WTC11 (cell line): Measurements from ENCODE around the gene OGDHL. TPM values are rescaled to one million over a fixed set of nuclear protein-coding genes. Genes with fewer than 3 reads are reported as not detected.

Experiments used
- ATAC-seq: fragments of 200-7000 bp; cut with Tn5 transposase; 2 replicates; pipeline ENCODE4 v1.10.0; 2021; ENCODE audit warnings: mild to moderate bottlenecking, moderate library complexity
- CTCF ChIA-PET: fragments of 300-600 bp; sonication (Branson Sonifier 250); formaldehyde crosslinking; loops from one replicate; lab custom pipeline; 2021; ENCODE audit warnings: antibody characterized with exemption; lab: Charles Lee
- POLR2A ChIA-PET: fragments of 350-600 bp; sonication (Branson Sonifier 250); formaldehyde crosslinking; loops from one replicate; lab custom pipeline; 2021; ENCODE audit warnings: antibody characterized with exemption; lab: Charles Lee
- DNase-seq: peaks from one replicate; pipeline ENCODE4 v3.0.0; 2021; ENCODE audit warnings: low spot score
- H3K27ac Mint-ChIP-seq: 2 replicates; pipeline ENCODE4 v1.8.0; 2021; ENCODE audit warnings: mixed read lengths
- H3K27me3 Mint-ChIP-seq: 2 replicates; pipeline ENCODE4 v1.8.0; 2021; ENCODE audit warnings: low read depth, mild to moderate bottlenecking, moderate library complexity, mixed read lengths
- H3K36me3 Mint-ChIP-seq: 2 replicates; pipeline ENCODE4 v1.8.0; 2021; ENCODE audit warnings: mixed read lengths
- H3K4me1 Mint-ChIP-seq: 2 replicates; pipeline ENCODE4 v1.8.0; 2022; ENCODE audit warnings: mixed read lengths
- H3K4me3 Mint-ChIP-seq: 2 replicates; pipeline ENCODE4 v1.8.0; 2021; ENCODE audit warnings: mild to moderate bottlenecking, moderate library complexity, mixed read lengths
- H3K9me3 Mint-ChIP-seq: 2 replicates; pipeline ENCODE4 v1.8.0; 2021; ENCODE audit warnings: mixed read lengths
- ATF1 ChIP-seq: sonication (generic); formaldehyde crosslinking; IDR thresholded peaks from 2 replicates; pipeline ENCODE4 v1.8.1; 2023; ENCODE audit warnings: mild to moderate bottlenecking, moderate library complexity, missing genetic modification reagents
- GRHL2 ChIP-seq: fragments of 250-450 bp; sonication (Bioruptor Pico); IDR thresholded peaks from 2 replicates; pipeline ENCODE4 v1.8.0; 2022; ENCODE audit warnings: mild to moderate bottlenecking, moderate library complexity; ENCODE audit not compliant: insufficient replicate concordance, severe bottlenecking
- IRF2 ChIP-seq: sonication (generic); formaldehyde crosslinking; IDR thresholded peaks from 2 replicates; pipeline ENCODE4 v1.8.0; 2022; ENCODE audit warnings: low read depth, missing genetic modification reagents, borderline replicate concordance
- JAZF1 ChIP-seq: fragments of 250-450 bp; sonication (Bioruptor Pico); IDR thresholded peaks from 2 replicates; pipeline ENCODE4 v1.9.0; 2021; ENCODE audit warnings: moderate library complexity, mild to moderate bottlenecking, inconsistent platforms
- JUN ChIP-seq: sonication (generic); formaldehyde crosslinking; IDR thresholded peaks from 2 replicates; pipeline ENCODE4 v1.8.0; 2023; ENCODE audit warnings: mild to moderate bottlenecking, missing genetic modification reagents
- MYBL2 ChIP-seq: sonication (generic); formaldehyde crosslinking; IDR thresholded peaks from 2 replicates; pipeline ENCODE4 v1.8.1; 2023; ENCODE audit warnings: mild to moderate bottlenecking, moderate library complexity, missing genetic modification reagents
- NFE2L1 ChIP-seq: sonication (generic); formaldehyde crosslinking; IDR thresholded peaks from 2 replicates; pipeline ENCODE4 v1.8.1; 2023; ENCODE audit warnings: missing genetic modification reagents
- SMAD4 ChIP-seq: sonication (generic); formaldehyde crosslinking; IDR thresholded peaks from 2 replicates; pipeline ENCODE4 v1.8.0; 2022; ENCODE audit warnings: mild to moderate bottlenecking, missing genetic modification reagents
- STAT6 ChIP-seq: sonication (generic); formaldehyde crosslinking; conservative IDR thresholded peaks from 2 replicates; pipeline ENCODE4 v1.8.1; 2023; ENCODE audit warnings: mild to moderate bottlenecking, low read depth, missing genetic modification reagents, moderate library complexity
- TEAD1 ChIP-seq: sonication (generic); formaldehyde crosslinking; IDR thresholded peaks from 2 replicates; pipeline ENCODE4 v1.8.0; 2022; ENCODE audit warnings: mild to moderate bottlenecking, missing genetic modification reagents
- ZNF263 ChIP-seq: sonication (generic); formaldehyde crosslinking; IDR thresholded peaks from 2 replicates; pipeline ENCODE4 v1.8.1; 2022; ENCODE audit warnings: low read depth, mild to moderate bottlenecking, moderate library complexity, missing genetic modification reagents
- ZSCAN18 ChIP-seq: fragments of 250-450 bp; sonication (Bioruptor Pico); IDR thresholded peaks from 2 replicates; pipeline ENCODE4 v2.1.2; 2022; ENCODE audit warnings: mild to moderate bottlenecking, moderate library complexity
- total RNA-seq: library from RNA; stranded (reverse); gene quantifications from 3 replicates; pipeline ENCODE4 v1.2.3, GENCODE V29; 2021
- TF ChIP-seq, protein P1 (sequence below): sonication (generic); formaldehyde crosslinking; IDR thresholded peaks from 2 replicates; pipeline ENCODE4 v1.8.1; 2022; ENCODE audit warnings: mild to moderate bottlenecking, missing genetic modification reagents, moderate library complexity, borderline replicate concordance
- TF ChIP-seq, protein P2 (sequence below): sonication (generic); formaldehyde crosslinking; IDR thresholded peaks from 2 replicates; pipeline ENCODE4 v1.8.0; 2022; ENCODE audit warnings: mild to moderate bottlenecking, missing genetic modification reagents
- TF ChIP-seq, protein P3 (sequence below): sonication (generic); formaldehyde crosslinking; IDR thresholded peaks from 2 replicates; pipeline ENCODE4 v1.8.1; 2022; ENCODE audit warnings: missing genetic modification reagents, borderline replicate concordance
- TF ChIP-seq, protein P4 (sequence below): sonication (generic); formaldehyde crosslinking; IDR thresholded peaks from 2 replicates; pipeline ENCODE4 v1.8.0; 2022; ENCODE audit warnings: mild to moderate bottlenecking, missing genetic modification reagents
- TF ChIP-seq, protein P5 (sequence below): sonication (generic); formaldehyde crosslinking; IDR thresholded peaks from 2 replicates; pipeline ENCODE4 v1.8.0; 2022; ENCODE audit warnings: missing genetic modification reagents

Gene OGDHL
- total RNA-seq, 1 experiment from 2014 or later: 35.1 TPM

- DNase-seq (no peak), ATAC-seq (no peak)
- Mint-ChIP-seq H3K27me3 (peaks cover 23% of the 10 kb centered on the region), H3K27ac (no peak overlapping the region), H3K4me1 (0 out of 2 replicates have a peak, but pooled peaks cover 4% of the 10 kb centered on the region), H3K4me3 (no peak overlapping the region), H3K9me3 (peaks cover 30% of the 10 kb centered on the region), H3K36me3 (peaks cover 13% of the 10 kb centered on the region)
- ChIA-PET POLR2A (no interaction called here), CTCF (interaction anchor here (0.7 to 1.6 kb wide), 2 partner anchors 10 to 12 kb away, joined by 3 to 5 read pairs; no protein-coding TSS in a partner anchor)
- no peak for TF ChIP-seq GRHL2 (CRISPR knock-in tag)
- TF ChIP-seq, protein P1, sequence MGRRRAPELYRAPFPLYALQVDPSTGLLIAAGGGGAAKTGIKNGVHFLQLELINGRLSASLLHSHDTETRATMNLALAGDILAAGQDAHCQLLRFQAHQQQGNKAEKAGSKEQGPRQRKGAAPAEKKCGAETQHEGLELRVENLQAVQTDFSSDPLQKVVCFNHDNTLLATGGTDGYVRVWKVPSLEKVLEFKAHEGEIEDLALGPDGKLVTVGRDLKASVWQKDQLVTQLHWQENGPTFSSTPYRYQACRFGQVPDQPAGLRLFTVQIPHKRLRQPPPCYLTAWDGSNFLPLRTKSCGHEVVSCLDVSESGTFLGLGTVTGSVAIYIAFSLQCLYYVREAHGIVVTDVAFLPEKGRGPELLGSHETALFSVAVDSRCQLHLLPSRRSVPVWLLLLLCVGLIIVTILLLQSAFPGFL (CRISPR knock-in tag): no peak
- no peak for TF ChIP-seq ATF1 (CRISPR knock-in tag)
- no peak for TF ChIP-seq JAZF1 (CRISPR knock-in tag)
- TF ChIP-seq SMAD4 (CRISPR knock-in tag): no peak
- TF ChIP-seq, protein P2, sequence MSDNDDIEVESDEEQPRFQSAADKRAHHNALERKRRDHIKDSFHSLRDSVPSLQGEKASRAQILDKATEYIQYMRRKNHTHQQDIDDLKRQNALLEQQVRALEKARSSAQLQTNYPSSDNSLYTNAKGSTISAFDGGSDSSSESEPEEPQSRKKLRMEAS (CRISPR knock-in tag): no peak
- TF ChIP-seq ZNF263: no peak
- TF ChIP-seq, protein P3, sequence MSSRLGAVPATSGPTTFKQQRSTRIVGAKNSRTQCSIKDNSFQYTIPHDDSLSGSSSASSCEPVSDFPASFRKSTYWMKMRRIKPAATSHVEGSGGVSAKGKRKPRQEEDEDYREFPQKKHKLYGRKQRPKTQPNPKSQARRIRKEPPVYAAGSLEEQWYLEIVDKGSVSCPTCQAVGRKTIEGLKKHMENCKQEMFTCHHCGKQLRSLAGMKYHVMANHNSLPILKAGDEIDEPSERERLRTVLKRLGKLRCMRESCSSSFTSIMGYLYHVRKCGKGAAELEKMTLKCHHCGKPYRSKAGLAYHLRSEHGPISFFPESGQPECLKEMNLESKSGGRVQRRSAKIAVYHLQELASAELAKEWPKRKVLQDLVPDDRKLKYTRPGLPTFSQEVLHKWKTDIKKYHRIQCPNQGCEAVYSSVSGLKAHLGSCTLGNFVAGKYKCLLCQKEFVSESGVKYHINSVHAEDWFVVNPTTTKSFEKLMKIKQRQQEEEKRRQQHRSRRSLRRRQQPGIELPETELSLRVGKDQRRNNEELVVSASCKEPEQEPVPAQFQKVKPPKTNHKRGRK (CRISPR knock-in tag): no peak
- TF ChIP-seq JUN: no peak
- TF ChIP-seq TEAD1 (CRISPR knock-in tag): no peak
- TF ChIP-seq, protein P4, sequence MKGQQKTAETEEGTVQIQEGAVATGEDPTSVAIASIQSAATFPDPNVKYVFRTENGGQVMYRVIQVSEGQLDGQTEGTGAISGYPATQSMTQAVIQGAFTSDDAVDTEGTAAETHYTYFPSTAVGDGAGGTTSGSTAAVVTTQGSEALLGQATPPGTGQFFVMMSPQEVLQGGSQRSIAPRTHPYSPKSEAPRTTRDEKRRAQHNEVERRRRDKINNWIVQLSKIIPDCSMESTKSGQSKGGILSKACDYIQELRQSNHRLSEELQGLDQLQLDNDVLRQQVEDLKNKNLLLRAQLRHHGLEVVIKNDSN (CRISPR knock-in tag): no peak
These were observed 51.2 kb downstream of the OGDHL start for GRCh38 chr10:49710966-49711365.

DNA sequence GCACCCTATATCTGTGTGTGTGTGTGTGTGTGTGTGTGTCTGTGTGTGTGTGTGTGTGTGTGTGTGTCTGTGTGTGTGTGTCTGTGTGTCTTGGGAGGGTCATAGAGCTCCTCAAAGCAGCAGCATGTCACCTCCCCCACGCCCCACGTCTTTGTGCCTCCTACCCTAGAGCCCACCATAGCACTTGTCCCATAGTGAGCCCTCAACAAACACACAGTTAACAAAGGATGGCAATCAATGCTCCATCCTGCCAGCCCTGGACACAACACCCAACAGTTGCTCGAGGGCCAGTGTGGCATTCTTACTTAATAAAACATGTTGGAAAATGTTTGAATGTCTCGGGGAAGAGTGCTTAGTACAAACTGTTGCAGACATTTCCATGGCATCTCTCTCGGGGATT, 52.2 kb downstream of the OGDHL start:
- TF ChIP-seq STAT6 (CRISPR knock-in tag): no peak
- TF ChIP-seq ZSCAN18 (CRISPR knock-in tag): no peak
- TF ChIP-seq NFE2L1 (CRISPR knock-in tag): no peak
- TF ChIP-seq, protein P5, sequence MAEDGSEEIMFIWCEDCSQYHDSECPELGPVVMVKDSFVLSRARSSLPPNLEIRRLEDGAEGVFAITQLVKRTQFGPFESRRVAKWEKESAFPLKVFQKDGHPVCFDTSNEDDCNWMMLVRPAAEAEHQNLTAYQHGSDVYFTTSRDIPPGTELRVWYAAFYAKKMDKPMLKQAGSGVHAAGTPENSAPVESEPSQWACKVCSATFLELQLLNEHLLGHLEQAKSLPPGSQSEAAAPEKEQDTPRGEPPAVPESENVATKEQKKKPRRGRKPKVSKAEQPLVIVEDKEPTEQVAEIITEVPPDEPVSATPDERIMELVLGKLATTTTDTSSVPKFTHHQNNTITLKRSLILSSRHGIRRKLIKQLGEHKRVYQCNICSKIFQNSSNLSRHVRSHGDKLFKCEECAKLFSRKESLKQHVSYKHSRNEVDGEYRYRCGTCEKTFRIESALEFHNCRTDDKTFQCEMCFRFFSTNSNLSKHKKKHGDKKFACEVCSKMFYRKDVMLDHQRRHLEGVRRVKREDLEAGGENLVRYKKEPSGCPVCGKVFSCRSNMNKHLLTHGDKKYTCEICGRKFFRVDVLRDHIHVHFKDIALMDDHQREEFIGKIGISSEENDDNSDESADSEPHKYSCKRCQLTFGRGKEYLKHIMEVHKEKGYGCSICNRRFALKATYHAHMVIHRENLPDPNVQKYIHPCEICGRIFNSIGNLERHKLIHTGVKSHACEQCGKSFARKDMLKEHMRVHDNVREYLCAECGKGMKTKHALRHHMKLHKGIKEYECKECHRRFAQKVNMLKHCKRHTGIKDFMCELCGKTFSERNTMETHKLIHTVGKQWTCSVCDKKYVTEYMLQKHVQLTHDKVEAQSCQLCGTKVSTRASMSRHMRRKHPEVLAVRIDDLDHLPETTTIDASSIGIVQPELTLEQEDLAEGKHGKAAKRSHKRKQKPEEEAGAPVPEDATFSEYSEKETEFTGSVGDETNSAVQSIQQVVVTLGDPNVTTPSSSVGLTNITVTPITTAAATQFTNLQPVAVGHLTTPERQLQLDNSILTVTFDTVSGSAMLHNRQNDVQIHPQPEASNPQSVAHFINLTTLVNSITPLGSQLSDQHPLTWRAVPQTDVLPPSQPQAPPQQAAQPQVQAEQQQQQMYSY (CRISPR knock-in tag): no peak
- TF ChIP-seq, protein P3 (CRISPR knock-in tag): no peak
- TF ChIP-seq MYBL2: no peak
- no peak for TF ChIP-seq IRF2 (CRISPR knock-in tag)
- Mint-ChIP-seq H3K36me3 (peaks cover 15% of the 10 kb centered on the region), H3K9me3 (peaks cover 31% of the 10 kb centered on the region), H3K27ac (no peak overlapping the region), H3K4me3 (no peak overlapping the region), H3K4me1 (0 out of 2 replicates have a peak, but pooled peaks cover 4% of the 10 kb centered on the region), H3K27me3 (peaks cover 30% of the 10 kb centered on the region)
- ChIA-PET POLR2A (no interaction called here), CTCF (interaction anchor here (1.4 to 1.6 kb wide), 2 partner anchors 9 to 93 kb away, joined by 3 to 5 read pairs; no protein-coding TSS in a partner anchor)
- no peak for ATAC-seq
- no peak for DNase-seq
